ENCODE results near the gene TMEM74B.

- no peak for TF ChIP-seq FOS (IDR thresholded peaks at IDR 0.05; ENCODE audit: borderline replicate concordance, extremely low read depth, insufficient read length)
- TF ChIP-seq REST (IDR thresholded peaks at IDR 0.05; ENCODE audit: low read depth, low read length), result no peak
- TF ChIP-seq FOXM1 (IDR thresholded peaks at IDR 0.05; ENCODE audit: low read depth, low read length), result no peak
- TF ChIP-seq CTCF (IDR thresholded peaks at IDR 0.05 in 2 of 3, conservative IDR thresholded peaks at IDR 0.05 in 1 of 3; ENCODE audit: control insufficient read depth in 2 of 3, extremely low read depth in 1 of 3, insufficient read depth in 1 of 3, low read depth in 3 of 3, low read length in 3 of 3), result no peak
- no peak for TF ChIP-seq SP1 (IDR thresholded peaks at IDR 0.05; ENCODE audit: low read depth, low read length)
- TF ChIP-seq ATF7 (IDR thresholded peaks at IDR 0.05; ENCODE audit: low read depth), result no peak
- no peak for TF ChIP-seq MAX (IDR thresholded peaks at IDR 0.05; ENCODE audit: low read depth, low read length)
- TF ChIP-seq TAF1 (IDR thresholded peaks at IDR 0.05; ENCODE audit: borderline replicate concordance, low read depth, low read length), result no peak
These were observed 15.2 kb upstream of the TMEM74B start for GRCh38 chr20:1199964-1200363.

Measured in GM12878 (cell line).